NCI-H2227 (cell line): ENCODE results near the gene DHCR7.
"Not testable (repeated sequence)": the region's sequence is repeated elsewhere in the genome, so short reads cannot be mapped to it uniquely, and the experiment has no call there.

Source experiments
- DNase-seq: peaks from one replicate; lab custom pipeline; 2025; ENCODE audit not compliant: unreplicated experiment; lab: John Stamatoyannopoulos, UW

The DHCR7 gene

GRCh38 chr11:71442123-71442522 is 6.1 kb downstream of the DHCR7 start:
- no peak for DNase-seq

GRCh38 chr11:71441251-71441650 is 6.9 kb downstream of the DHCR7 start:
- no peak for DNase-seq

DNA sequence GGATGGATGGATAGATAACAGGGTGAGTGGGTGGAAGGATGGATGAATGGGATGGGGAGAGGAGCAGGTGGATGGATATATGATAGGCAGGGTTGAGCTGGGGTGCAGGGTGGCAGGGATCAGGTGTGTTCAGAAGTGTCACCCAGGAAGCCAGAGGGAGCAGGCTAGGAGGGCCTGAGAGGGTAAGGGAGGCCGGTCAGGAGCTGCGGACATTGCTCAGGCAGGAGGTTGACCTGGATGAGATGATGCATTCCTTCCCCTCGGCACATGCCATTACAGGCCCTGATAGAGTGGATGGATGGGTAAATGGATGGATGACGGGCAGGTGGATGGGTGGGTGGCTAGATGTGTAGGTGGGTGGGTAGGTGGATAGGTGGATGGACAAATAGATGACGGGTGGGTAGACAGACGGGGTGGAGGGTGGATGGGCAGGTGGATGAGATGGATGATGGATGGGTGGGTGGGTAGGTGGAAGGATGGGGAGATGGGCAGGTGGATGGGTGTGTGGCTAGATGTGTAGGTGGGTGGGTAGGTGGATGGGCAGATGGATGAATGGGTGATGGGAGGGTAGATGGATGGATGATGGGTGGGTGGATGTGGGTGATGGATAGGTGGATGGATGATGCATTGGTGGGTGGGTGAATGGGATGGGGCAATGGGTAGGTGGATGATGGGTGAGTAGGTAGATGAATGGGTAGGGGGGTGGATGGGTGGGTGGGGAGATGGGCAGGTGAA is 8.0 kb downstream of the DHCR7 start:
- DNase-seq = no peak

- no peak for DNase-seq
These were observed 9.5 kb downstream of the DHCR7 start for GRCh38 chr11:71438650-71439049.

GRCh38 chr11:71437879-71438278 is 10.3 kb downstream of the DHCR7 start:
- DNase-seq = no peak

- no peak for DNase-seq
These were observed 10.8 kb downstream of the DHCR7 start for GRCh38 chr11:71437399-71437798.

DNA sequence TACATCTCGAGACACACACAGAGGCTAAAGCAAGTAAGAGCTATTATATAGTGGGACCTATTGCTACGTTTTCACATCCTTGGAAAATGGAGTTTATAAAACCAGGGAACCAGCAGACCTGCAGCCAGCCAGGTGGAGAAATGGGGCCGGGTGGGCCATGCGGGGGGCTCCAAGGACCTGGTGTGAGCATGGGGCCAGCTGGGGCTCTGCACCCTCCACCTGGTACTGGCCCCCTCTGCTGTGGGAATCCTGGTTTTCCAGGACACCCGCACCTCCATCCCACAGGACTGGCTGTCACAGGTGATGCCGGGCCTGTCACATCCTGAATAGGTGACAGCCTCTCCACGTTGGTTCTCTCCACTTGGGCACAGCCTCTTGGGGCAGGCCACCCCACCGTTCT is 11.3 kb downstream of the DHCR7 start:
- no peak for DNase-seq

DNA sequence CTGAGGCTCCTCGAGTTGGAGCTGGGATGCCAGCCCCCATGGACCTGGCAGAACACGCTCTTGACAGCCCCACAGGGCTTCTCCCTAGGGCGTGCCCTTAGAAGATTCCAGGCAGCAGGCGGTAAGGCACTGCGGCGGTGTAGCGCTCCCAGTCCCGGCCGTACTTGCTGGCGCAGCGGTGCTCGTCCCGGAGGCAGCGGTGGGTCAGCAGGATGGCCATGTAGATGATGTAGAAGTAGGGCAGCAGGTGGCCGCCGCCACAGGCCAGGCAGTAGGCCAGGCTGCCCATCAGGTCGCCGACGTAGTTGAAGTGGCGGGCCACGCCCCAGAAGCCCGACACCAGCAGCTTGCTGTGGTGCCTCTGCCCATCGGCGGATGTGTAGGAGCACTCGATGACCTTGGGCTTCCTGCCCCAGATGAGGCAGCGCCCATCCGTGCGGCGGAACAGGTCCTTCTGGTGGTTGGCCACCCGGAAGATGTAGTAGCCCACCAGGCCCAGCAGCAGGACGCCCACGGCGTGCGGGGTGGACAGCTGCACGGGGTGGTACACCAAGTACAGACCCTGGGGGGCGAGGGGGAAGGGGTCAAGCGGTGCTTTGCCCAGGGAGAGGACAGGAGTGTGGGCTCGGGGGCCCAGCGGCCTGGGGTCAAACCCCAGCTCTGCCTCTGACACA is 12.8 kb downstream of the DHCR7 start:
- DNase-seq = no peak

- DNase-seq = no peak
These were observed 13.5 kb downstream of the DHCR7 start for GRCh38 chr11:71434576-71435130.

GRCh38 chr11:71433648-71434450 is 14.3 kb downstream of the DHCR7 start:
- DNase-seq = no peak

GRCh38 chr11:71432761-71433647 is 15.2 kb downstream of the DHCR7 start:
- no peak for DNase-seq

DNA sequence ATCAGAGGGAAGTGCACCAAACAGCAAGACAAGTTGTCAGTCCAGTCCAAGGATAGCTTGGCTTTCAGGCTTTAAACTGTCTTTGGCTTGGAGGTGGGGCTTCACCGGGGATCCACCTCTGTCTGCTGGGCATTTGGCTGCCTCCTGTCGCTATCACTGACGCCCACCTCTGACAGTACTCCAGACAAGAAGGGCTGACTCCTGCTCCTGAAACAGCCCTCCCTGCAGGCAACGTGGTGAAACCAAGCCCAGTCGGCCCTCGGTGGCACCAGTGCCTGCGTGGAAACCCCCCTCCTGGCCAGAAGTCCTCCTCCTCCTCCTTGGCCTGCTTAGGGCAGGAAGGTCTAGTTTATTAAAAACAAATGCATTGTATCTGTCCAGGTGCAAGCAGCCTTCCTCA is 16.9 kb downstream of the DHCR7 start:
- DNase-seq = no peak

DNA sequence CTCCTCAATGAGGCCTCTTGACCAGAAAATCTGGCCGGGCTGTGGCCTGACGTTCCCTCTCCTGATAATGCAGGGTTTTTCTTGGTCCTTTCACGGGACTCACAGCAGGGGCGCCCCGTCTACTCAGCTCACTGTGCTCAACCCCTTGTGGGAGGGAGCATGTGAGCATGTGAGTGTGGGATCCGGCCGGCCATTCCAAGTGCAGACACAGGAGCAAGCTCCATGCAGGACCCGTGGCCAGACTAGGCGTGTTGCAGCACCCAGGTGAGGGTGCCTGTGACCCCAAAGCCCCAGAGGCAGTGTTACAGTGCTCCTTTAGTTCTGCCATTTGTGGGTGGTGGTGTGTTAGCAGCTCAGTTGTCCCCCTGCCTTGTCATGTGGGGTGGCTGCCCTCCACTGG is 18.0 kb downstream of the DHCR7 start:
- no peak for DNase-seq

DNA sequence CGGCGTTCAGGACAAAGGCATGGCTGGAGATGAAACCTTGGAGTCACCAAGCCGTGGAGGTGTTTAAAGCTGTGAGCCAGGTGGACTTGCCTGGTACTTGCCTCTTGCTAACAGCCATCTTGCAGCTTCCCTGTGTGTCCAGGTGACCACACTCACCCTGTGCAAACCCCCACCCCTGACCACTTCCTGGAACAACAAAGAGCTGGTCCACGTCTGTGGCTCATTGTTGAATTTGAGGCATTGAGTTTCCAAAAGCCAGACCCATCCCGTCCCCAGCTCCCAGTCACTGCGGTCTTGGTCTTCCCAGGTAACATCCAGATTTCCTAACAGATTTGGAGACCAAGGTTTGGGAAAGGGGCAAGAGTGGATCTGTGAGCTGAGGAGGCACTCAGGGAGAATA is 18.5 kb downstream of the DHCR7 start:
- DNase-seq = no peak

DNA sequence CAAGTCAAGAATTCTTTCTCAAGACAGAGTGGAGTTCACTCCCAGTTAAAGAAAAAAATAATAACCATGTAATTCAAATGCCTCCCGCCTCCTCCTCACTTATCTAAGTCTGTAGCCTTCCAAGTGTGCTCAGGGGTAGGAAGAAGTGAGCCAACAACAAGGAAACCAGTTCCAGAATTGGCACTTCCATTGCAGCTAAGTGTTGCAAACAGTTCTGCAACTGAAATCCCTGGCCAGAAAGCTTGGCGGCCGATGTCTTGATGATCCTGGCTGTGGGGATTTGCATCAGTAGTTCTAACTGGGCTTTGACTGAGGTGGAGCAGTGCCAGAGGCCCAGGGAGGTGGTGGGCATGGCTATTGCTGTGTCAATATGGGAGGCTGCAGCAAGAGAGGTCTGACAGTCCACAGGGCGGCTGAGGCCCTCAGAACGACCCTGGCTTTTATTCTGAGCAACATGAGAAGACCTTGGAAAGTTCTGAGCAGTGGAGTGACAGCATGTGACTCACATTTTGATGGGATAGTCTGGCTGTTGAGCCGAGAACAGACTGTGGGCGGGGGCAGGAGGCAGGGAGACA is 19.2 kb downstream of the DHCR7 start:
- no peak for DNase-seq

- DNase-seq = no peak
These were observed 21.8 kb downstream of the DHCR7 start for GRCh38 chr11:71426413-71426812.

DNA sequence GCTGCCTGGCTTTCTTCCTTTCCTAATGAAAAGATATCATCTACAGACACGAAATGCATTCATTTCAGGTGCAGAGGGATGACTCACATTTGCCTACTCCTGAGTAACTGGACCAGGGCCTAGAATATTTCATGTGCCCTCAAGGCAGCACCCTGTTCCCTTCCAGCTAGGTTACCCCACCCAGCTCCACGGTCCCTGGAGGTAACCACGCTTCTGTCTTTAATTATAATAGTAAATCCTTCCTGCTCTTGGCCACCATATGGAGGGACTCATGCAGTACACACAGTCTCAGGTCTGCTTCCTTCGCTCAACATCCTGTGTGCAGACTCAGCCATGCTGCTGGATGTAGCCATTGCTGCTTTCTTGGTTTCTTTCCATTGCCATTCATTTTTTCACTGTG is 22.3 kb downstream of the DHCR7 start:
- DNase-seq = no peak

- DNase-seq = no peak
These were observed 22.8 kb downstream of the DHCR7 start for GRCh38 chr11:71425409-71425808.

- no peak for DNase-seq
These were observed 24.9 kb downstream of the DHCR7 start for GRCh38 chr11:71423181-71423790.

DNA sequence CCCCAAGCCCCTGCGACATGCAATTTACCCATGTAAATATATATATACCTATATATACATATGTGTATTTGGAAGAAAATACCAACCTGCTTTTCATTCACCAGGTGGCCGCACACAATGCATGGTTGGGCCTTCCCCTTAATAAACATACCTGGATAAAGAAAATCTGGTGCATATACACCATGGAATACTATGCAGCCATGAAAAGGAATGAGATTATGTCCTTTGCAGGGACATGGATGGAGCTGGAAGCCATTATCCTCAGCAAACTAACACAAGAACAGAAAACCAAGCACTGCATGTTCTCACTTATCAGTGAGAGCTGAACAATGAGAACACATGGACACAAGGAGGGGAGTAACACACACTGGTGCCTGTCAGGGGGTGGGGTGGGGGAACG is 25.9 kb downstream of the DHCR7 start:
- DNase-seq = not testable (repeated sequence)
